Gastrocnemius medialis (tissue), 4 donors: ENCODE measurements around the gene TLX2.

Experiments used
- POLR2A ChIP-seq, 2 donors: fragments of 450-650 bp; IDR thresholded peaks; one replicate each; pipeline ENCODE4 v1.6.1; 2017; ENCODE audit warnings: antibody characterized with exemption in 2 of 2, mild to moderate bottlenecking in 2 of 2, moderate library complexity in 2 of 2
- TF ChIP-seq, protein P1 (sequence below), 5 experiments: fragments of 450-650 bp in 3 of 5; fragments of 200-600 bp in 2 of 5; sonication (generic) in 2 of 5; IDR thresholded peaks in 4 of 5; conservative IDR thresholded peaks in 1 of 5; 1 replicate in 4 of 5; 2 replicates in 1 of 5; pipeline ENCODE4 v1.5.1; 2016 to 2019; ENCODE audit warnings: antibody characterized with exemption in 5 of 5, mild to moderate bottlenecking in 3 of 5, moderate library complexity in 3 of 5

DNA sequence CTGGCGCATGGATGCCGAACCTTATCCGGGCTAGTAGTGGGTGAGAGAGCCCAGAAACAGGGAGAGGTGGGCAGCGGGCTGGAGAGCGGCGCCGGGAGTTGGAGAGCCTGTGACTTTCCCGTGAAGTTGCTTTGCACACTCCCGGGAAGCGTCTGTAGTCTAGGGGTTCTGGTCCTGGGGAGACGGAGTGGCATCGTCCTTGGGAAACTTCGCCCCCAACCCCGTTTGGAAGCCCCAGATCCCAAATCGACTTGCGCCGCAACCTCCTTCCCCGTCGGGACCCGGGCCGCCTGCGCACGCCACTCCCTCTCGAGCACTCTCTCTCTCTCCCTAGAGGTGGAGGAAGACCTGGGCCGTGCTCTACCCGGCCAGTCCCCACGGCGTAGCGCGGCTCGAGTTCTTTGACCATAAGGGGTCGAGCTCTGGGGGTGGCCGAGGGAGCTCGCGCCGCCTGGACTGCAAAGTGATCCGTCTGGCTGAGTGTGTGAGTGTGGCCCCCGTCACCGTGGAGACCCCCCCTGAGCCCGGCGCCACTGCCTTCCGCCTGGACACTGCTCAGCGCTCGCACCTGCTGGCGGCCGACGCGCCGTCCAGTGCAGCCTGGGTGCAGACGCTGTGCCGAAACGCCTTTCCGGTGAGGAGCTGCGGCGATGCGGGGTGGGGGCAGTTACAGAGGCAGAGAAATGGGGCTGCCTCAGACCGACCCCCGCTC is 40.7 kb downstream of the TLX2 start:
- TF ChIP-seq, protein P1, sequence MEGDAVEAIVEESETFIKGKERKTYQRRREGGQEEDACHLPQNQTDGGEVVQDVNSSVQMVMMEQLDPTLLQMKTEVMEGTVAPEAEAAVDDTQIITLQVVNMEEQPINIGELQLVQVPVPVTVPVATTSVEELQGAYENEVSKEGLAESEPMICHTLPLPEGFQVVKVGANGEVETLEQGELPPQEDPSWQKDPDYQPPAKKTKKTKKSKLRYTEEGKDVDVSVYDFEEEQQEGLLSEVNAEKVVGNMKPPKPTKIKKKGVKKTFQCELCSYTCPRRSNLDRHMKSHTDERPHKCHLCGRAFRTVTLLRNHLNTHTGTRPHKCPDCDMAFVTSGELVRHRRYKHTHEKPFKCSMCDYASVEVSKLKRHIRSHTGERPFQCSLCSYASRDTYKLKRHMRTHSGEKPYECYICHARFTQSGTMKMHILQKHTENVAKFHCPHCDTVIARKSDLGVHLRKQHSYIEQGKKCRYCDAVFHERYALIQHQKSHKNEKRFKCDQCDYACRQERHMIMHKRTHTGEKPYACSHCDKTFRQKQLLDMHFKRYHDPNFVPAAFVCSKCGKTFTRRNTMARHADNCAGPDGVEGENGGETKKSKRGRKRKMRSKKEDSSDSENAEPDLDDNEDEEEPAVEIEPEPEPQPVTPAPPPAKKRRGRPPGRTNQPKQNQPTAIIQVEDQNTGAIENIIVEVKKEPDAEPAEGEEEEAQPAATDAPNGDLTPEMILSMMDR (IDR thresholded peaks at IDR 0.05 in 4 of 5, conservative IDR thresholded peaks at IDR 0.05 in 1 of 5), result no peak
- no peak for TF ChIP-seq POLR2A (IDR thresholded peaks at IDR 0.05)
